Hematopoietic multipotent progenitor cell treated with erythropoietin and hydrocortisone succinate and interleukin-3 and kit ligand, for 6 days (in vitro differentiated cells): ENCODE results near the gene CCL11.
A peak's percentile ranks its signal among the peaks of the same experiment; 100 is the strongest.

Experiments
- DNase-seq: peaks from one replicate; pipeline ENCODE4 v3.0.0-alpha.2; 2015

The CCL11 gene

DNA sequence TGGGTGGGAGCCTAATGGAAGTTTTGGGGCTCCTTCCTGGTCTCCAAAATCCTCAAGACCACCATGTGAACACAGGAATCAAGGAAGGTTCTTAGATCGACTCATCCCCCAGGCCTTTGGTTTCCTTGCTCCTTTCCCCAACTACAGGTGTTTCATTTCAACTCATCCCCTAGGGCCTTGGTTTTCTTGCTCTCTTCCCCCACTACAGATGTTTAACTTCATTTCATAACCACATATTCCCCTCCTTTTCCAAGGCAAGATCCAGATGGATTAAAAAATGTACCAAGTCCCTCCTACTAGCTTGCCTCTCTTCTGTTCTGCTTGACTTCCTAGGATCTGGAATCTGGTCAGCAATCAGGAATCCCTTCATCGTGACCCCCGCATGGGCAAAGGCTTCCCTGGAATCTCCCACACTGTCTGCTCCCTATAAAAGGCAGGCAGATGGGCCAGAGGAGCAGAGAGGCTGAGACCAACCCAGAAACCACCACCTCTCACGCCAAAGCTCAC, at the start of gene CCL11:
Gene CCL11, plus strand, starts transcription at position 457 of the 507 bp plus-strand sequence. CDS start 67 bp downstream, outside the sequence.
- DNase-seq = no peak

GRCh38 chr17:34236281-34236892, 49.2 kb upstream of the CCL11 start:
- DNase-seq = peak; percentile 82

- no peak for DNase-seq
These were observed 48.1 kb upstream of the CCL11 start for GRCh38 chr17:34237458-34237857.

- DNase-seq = no peak
These were observed 44.5 kb upstream of the CCL11 start for GRCh38 chr17:34241062-34241461.

DNA sequence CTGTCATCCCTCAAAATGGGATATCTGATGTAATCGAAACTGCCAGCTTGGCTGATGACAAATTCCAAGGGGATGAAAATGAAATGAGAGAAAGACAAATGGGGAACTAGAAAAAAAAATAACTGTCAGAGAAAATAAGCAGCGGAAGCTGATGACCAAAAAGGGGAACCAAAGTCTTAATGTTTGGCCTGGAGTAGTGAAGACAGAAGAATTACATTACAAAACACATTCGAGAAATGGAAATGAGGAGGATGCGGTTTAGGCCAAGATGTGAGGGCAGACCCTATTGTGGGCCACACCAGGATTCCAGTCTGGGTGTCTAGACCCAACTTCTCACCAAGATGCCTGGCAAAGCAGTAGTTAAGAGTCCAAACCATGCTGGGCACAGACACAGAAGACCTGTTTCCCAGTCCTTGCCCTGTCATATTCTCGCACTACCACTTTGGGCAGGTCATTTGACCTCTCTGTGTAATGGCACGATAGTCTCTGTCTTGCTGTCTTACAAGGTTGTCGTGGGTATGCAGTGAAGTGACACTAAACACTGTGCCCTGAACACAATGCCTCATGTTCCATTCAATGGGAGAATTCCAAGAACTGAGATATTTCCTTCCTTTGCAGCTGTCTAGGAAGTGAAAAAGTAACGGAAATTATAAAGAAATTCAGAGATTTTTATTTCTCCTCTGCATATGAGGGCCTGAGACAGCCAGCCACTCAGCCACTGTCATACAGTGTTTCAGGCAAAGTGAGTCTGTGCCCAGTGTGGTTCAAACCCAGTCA, 42.8 kb upstream of the CCL11 start:
- DNase-seq = peak; percentile 74

DNA sequence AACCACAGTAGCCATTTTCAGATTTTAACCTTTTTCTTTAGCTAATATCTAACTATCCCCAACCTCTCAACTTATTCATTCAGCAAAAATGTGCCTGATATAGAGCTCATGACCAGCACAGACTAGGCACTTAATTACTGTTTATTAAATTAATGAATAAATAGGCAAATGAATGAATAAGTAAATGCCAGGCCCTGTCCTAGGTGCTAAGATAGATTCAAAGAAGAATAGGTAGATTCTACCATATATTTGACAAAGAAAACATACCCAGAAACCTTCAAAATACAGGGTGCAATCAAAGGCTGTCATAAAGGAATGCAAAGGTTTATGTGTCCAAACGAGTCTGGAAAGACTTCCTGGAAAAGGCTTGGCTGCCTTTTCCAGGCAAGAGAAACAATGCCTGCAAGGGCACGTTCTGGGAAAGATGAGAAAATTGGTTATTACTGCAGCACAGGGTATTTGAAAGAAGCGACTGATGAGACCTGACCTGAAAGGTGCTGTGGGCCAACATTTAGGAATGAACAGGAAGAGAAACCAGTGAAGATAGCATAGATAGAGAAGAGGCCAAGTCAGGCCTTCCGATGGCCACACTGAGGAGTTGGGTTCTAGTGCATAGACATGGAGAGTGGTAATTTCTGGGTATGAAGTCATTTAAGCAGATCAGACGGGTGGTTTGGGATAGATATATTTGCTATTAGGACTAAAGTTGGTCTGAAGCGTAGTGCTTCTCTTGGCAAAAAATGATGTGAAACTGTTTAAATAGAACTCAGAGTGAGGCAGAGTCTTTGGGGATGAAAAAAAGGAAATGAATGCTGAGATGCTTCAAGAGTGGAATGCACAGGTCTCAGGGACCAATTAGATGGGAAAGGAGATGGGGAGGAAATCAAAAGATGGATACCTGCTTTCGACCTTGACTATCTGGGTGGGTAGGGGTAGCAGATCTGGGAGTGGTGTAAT, 41.9 kb upstream of the CCL11 start:
- no peak for DNase-seq

DNA sequence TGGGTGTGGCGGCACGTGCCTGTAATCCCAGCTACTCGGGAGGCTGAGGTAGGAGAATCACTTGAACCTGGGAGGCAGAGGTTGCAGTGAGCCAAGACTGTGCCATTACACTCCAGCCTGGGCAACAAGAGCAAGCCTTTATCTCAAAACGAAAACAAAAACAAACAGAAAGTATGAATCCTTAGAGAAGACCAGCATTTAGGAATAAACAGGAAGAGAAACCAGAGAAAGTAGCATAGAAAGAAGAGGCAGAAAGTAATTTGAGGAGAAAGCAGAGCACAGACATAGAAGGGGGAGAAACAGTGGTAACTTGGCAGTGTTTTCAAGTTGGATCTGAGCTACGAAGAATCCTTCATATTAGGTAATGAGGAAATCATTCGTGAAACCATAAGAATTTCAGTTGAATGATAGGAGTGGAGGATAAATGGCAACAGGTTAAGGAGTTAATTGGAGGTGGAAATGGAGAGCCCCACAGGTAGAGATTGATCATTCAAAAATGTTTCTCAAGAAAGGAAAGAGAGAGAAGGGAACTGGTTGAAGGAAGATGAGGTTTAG, 40.1 kb upstream of the CCL11 start:
- no peak for DNase-seq

DNA sequence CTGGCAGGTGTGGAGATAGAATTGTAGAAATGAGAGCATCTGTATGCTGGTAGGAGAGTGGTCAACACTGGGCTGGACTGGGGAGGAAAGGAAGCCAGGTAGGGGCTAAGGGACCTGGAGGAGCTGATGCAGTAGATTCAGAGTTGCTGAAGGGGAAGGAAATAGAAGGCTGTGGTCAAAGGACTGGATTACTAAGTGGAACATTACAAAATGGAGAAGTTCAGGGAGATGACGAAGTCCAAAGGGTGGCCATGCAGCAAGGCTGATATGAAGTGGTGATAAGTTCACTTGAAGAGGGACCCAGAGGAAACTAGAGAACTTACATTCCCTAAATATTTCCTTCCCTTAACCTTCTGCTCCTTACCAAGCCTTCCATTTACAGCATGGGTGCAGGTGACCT, 39.1 kb upstream of the CCL11 start:
- peak; percentile 72 for DNase-seq

DNA sequence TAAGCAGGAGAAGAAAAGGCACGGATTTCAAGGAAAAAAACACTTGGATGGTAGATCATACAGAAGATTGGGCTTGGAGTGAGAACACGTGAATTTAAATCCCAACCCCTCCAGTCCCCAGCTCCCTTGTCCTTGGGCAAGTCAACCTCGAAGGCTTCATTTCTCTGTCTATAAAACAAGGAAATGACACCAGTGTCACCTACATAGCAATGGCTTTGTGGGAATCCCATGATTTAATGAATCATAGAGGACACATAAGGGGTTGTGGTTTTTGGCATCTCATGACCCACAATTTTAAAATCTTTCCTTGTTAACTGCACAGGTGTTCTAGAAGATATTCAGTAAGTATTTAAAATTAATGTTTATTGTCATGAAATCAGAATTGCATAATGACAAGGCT, 38.7 kb upstream of the CCL11 start:
- no peak for DNase-seq

DNA sequence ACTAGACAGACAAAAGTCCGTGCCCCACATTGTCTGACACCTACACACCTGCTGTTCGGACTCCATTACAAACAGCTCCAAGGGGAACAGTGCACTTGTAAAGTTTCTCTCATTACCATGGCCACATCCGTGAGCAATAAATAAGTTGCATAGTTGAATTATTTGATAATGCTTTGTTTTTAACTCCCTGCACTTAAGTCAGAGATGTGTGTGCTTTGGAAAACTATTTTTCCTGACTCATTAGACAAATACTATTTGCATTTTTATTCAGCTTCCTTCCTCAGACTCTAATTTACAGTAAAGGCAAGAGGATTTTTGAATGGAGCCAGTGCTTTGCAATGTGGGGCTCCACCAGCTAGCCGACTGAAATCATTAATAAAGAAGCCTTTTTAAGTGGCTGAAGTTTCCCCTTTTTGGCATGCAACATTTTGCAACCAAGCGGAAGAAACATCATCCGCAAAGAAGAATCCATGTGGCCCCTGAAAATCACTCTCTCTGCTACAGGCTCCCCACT, 37.0 kb upstream of the CCL11 start:
- DNase-seq = peak; percentile 35

- no peak for DNase-seq
These were observed 36.5 kb upstream of the CCL11 start for GRCh38 chr17:34249061-34249460.

DNA sequence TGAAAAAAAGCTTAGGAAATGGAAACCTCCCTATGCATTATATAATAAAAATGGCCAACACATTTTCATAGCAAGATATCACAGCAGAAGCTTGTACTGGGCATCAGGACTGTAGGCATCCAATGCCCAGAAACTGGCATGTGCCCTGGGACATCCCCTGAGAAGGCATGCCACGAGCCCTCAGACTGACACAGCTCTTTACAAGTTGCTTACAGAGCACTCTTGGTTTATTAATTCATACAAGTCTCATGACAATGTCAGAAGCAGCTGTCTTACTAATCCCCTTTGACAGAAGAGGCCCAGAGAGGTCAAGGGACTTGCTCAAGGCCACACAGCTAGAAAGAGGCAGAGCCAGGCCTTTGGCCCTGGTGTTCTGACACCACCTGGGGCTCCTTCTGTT, 36.1 kb upstream of the CCL11 start:
- no peak for DNase-seq

GRCh38 chr17:34251186-34251585, 34.4 kb upstream of the CCL11 start:
- no peak for DNase-seq

- peak; percentile 73 for DNase-seq
These were observed 33.5 kb upstream of the CCL11 start for GRCh38 chr17:34252095-34252443.

GRCh38 chr17:34252444-34253138, 33.0 kb upstream of the CCL11 start:
- no peak for DNase-seq

GRCh38 chr17:34253139-34253525, 32.4 kb upstream of the CCL11 start:
- DNase-seq = no peak

DNA sequence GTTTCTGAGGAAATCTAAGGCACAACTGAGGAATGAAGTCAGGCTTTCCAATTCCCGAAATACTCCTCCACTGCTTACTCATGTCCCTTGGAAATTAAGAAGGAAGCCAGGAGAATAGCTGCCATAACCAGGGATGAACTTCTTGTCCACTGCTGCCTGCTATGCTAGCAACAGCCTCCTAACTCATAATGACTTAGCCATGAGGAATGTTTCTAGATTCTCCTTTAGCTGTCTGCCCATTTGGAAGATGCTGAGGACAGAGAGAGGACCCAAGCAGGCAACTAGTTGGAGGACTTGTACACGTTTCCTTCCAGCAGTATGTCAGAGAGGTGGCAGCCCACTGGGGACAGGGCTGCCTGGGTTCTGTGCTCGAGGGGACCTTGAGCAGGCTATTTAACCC, 31.4 kb upstream of the CCL11 start:
- no peak for DNase-seq

- DNase-seq = peak; percentile 35
These were observed 30.7 kb upstream of the CCL11 start, which contains the start of gene CCL2 for GRCh38 chr17:34254651-34255380. CCL2 (plus strand) TSS chr17:34255285; CDS start chr17:34255350, 65 bp downstream.

DNA sequence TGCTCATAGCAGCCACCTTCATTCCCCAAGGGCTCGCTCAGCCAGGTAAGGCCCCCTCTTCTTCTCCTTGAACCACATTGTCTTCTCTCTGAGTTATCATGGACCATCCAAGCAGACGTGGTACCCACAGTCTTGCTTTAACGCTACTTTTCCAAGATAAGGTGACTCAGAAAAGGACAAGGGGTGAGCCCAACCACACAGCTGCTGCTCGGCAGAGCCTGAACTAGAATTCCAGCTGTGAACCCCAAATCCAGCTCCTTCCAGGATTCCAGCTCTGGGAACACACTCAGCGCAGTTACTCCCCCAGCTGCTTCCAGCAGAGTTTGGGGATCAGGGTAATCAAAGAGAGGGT, 30.2 kb upstream of the CCL11 start:
- no peak for DNase-seq

DNA sequence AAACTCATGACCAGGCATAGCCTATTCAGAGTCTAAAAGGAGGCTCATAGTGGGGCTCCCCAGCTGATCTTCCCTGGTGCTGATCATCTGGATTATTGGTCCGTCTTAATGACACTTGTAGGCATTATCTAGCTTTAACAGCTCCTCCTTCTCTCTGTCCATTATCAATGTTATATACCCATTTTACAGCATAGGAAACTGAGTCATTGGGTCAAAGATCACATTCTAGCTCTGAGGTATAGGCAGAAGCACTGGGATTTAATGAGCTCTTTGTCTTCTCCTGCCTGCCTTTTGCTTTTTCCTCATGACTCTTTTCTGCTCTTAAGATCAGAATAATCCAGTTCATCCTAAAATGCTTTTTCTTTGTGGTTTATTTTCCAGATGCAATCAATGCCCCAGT, 29.7 kb upstream of the CCL11 start:
- DNase-seq = no peak

DNA sequence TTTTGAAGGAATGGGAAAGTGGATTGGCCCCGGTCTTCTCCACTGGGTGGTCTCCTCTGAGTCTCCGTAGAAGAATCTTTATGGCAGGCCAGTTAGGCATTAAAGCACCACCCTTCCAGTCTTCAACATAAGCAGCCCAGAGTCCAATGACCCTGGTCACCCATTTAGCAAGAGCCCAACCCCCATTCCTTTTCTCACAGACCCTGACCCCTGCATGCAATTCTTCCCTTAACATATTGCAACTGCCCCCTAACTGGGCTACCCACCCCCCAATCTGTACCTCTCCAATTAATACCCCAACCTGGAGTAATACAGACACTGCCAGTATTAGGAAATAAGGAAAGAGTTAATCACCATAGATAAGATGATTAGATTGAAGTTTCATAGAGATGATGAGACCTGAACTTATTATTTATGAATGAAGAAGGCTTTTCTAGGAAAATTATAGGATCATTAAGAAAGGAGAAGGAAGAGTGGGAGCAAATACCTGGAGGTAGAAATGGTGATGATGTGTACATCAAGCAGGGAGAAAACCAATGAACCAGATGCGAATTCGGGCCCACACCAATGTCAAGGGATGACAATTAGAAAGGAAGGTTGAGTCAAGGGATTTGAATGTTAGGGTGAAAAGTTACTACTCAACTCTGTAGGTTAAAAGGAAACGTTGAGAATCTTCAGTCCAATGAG, 28.1 kb upstream of the CCL11 start:
- no peak for DNase-seq
